CD4-positive, alpha-beta T cell treated with Interleukin-6 for 4 hours (primary cell): Measurements from ENCODE around the gene HERC3.

Source experiments
- DNase-seq: peaks from one replicate; pipeline ENCODE4 v3.0.0-alpha.2; 2020; ENCODE audit warnings: mixed read lengths

HERC3 gene

DNA sequence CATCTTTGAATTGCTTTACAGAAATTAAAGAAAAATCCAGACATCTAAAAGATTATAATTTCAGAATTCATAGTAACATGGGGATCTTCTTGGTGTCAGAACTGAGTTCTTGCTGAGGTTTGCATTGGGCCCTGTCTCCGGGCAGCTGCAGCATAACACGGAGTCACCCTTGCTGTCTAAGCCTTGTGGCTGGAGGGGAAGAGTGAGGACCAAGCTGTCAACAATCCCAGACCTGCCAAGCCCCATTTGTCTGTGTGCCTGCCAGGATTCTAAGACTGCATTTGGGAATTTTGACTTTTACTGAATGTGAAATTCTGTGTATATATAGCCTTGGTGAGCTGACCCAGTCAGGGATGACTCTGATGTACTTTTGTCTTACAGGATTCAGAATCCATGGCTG, 130.5 kb downstream of the HERC3 start:
- DNase-seq, result no peak

GRCh38 chr4:88724406-88724805, 132.1 kb downstream of the HERC3 start:
- DNase-seq, result no peak

DNA sequence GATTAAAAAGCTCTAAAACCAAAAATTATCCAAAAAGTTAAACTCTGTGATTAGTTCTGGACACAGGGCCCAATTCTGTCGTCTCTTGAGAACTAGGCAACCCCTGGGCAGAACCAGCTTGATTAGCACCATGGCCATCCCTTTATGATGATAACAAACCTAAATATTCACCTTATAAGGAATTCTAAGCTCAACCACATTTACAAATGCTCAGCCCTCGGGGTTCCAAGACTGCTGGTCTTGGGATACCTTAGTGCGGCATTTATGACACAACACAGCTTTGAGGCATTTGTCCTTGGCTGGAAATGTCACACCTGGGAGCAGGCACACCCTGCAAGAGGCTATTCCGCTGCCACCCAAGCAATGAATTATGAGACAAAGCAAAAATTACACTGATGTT, 132.9 kb downstream of the HERC3 start:
- DNase-seq, result no peak

- DNase-seq, result no peak
Observed at GRCh38 chr4:88725986-88726385, 133.7 kb downstream of the HERC3 start.

GRCh38 chr4:88728146-88728545, 135.9 kb downstream of the HERC3 start:
- DNase-seq, result no peak

DNA sequence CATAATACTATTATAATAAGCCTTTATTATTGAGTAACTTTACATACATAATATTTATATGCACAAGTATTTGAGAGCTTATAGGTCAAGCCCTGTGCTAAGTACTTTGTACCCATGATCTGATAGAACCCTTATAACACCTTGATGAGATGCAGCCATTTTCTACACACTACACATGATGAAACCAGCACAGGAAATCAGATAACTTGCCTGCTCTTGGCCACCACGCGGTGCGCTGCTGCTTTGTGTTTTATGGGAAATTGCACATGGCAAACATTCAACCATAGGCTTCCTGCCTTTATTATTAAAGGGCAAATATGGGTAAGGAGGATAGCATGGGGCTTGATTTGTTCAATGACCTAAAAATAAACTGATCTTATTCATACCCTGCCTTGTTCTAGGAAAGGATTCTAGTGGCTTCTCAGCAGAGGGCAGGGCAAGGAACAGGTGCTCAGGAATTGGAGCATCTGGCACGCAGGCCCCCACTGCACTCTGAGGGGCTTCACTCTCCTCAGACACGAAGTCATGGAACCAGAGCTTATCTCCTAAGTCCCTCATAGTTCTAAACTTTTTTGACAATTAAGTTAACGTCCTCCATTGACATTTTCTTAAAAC, 137.0 kb downstream of the HERC3 start:
- no peak for DNase-seq

DNA sequence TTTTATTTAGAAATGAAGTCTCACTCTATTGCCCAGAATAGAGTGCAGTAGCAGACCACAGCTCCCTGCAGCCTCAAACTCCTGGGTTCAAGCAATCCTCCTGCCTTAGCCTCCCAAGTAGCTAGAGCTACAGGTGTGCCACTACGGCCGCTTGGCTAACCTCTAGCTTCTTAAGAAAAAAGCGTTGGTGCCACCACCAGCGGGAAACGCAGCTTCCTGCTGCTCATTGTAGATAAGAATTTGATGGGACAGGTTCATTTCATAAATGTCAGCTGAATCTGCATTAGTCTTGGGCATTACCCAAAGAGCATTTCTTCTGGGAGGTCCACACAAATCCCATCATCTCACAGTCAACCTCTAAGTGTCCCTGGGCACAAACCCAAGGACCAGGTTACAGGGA, 138.5 kb downstream of the HERC3 start:
- no peak for DNase-seq

DNA sequence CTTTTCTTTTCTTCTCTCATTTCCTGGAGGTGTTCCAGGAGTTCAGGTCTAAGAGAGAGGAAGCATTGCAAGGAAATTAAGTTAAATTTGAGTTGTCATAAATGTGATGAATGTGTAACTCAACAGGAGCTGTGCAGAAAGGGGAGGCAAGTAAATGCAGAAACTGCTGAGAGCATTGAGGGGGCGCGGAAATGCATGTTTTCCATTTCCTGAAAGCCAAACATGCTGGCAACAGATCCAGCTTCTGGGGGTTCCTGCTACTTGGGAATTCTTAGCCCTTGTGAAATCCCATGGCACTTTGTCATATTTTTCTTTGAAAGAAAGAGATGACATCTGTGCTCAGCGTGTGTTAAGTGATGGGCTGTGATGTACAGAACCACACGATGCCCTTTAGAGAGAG, 139.1 kb downstream of the HERC3 start:
- DNase-seq, result no peak

DNA sequence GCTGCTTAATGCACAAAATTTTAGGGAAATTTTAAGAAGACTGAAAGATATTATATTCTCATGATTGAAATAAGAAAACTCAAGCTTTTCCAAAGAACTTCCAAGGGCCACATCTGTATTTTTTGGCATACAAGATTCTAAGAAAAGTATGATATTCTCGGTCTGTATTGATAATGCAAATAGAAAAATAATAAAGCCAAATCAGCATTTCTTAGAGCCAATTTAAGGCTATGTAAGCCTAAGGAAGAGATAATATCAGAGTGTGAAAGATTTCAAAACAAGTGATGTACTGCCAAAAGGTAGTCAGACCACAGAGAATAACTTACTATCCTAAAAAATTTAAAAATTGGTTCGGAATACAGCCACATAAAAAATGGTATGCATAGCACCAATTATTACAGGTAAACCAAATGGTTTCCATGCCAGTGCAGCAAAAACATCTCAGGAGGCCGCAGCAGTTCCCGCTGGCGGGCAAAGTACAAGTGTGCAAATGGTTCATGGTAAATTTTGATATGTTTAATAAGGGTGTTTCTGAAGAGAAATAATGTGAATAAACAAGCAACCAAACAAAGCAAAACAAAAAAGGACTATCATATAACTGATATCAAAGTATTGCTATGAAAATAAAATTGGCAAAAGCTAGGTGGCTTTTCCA, 140.6 kb downstream of the HERC3 start:
- DNase-seq, result no peak

GRCh38 chr4:88734403-88734949, 142.2 kb downstream of the HERC3 start:
- no peak for DNase-seq

GRCh38 chr4:88735564-88735963, 143.3 kb downstream of the HERC3 start:
- DNase-seq, result no peak

DNA sequence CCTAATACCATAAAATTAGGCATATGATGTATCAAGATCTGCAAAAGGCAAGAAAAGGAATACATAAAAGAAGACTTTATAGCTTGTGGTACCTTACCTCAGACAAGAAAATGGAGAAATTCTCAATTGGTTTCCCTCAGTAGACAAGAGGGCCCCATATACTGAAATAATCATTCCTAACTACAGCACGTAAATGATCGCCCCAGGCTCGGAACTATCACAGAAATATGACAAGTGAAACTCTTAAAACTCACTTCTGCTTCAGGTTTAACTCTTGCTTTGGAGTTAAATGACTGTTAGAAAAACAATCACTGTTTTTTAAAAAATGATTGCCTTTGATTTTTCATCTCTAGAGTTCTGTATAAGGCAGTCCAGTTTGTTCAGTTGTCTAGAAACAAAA, 144.0 kb downstream of the HERC3 start:
- no peak for DNase-seq

GRCh38 chr4:88737307-88737941, 145.1 kb downstream of the HERC3 start:
- DNase-seq, result peak; percentile 50

DNA sequence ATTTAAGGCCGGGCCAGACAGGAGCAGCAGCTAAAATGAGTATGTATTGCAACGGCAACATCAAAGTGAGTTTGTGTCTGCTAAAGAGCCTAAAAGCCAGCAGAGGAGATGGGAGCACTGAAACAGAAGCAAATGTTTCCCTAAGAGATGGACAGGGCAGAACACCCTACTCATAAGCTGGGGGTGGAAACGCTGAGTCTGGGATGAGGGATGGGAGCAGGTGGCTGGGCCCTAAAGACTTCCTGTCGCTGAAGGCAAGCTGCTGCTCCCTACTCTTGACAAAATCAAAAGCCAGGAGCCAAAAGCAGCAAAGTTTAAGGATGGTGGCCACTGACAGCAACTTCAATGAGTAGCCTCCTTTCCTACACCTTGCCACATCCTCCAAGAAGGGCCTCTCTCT, 145.9 kb downstream of the HERC3 start:
- DNase-seq, result no peak

DNA sequence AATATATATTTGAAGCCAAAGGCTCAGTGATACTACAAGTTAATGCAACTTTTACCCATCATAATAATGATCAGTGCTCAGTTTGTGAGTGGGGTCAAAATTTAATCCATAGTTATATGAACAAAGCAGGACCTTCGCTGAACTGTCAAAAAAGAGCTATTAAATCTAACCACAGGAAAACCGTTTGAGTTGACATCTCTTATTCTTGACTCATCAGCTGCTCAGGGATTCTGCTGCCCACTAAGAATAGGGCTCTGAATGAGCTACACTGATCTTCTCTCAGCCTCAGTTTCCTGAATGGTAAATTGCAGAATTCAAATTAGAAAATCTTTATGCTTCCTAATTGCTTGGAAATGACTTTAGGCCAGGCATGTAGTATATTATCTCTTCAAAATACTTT, 150.3 kb downstream of the HERC3 start:
- no peak for DNase-seq

DNA sequence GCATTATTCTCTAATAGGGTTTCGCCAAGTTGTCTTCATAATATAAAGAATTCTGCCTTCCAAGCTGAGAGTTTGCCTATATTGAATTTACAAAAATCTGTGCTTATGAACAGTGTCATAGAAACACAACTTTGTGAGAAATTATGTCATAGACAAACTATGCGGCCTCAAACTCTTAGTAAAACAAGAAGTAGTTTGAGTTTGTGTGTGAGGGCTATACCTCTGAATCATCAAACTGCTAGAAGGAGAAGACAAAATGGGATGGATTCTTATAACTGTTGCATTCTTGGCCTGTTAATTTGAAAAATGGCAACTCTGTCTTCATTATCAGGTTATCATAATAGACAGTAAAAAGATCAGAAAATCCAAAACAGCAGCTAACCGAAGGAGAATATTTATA, 151.4 kb downstream of the HERC3 start:
- no peak for DNase-seq

- no peak for DNase-seq
Observed at GRCh38 chr4:88744609-88745008, 152.3 kb downstream of the HERC3 start.

DNA sequence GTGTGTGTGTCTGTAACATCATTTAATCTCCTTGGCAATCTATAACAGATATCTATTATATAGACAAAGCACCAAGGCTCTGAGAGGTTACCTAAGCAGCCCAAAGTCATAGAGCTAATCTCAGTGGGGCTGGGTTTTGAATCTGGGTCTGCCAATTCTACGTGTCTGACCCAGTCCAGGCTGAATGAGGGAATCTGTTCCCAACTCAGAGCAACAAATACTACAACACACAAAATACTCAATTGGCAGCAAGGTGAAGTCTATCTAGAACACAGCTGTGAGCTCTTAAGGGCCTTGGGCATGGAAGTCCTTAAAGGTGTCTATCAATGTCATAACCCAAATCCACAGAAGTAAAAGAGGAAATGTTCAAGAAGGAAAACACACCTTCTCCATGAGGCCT, 152.9 kb downstream of the HERC3 start:
- DNase-seq, result no peak

GRCh38 chr4:88745581-88746163, 153.4 kb downstream of the HERC3 start:
- DNase-seq, result no peak

- DNase-seq, result no peak
Observed at GRCh38 chr4:88746206-88746605, 153.9 kb downstream of the HERC3 start.

- no peak for DNase-seq
Observed at GRCh38 chr4:88747351-88747750, 155.1 kb downstream of the HERC3 start.

DNA sequence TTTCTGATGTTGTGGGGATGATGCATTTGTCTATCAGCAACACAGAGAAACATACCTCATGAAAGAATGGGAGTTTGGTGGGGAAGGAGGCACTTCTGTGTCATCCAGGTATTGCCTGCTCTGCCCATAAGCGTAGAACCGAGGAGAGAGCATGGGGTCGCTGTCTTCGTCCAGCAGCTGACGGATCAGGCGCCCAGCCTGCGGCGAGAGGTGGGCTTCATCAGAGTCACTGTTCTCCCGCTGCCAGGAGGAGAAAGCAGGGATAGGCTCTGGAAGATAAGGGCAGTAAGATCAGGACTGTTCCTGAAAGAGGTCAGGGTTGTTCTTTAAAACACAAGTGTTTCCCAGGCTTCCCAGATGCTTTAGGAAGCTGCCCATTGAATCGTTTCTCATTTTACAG, 158.1 kb downstream of the HERC3 start:
- DNase-seq, result no peak

DNA sequence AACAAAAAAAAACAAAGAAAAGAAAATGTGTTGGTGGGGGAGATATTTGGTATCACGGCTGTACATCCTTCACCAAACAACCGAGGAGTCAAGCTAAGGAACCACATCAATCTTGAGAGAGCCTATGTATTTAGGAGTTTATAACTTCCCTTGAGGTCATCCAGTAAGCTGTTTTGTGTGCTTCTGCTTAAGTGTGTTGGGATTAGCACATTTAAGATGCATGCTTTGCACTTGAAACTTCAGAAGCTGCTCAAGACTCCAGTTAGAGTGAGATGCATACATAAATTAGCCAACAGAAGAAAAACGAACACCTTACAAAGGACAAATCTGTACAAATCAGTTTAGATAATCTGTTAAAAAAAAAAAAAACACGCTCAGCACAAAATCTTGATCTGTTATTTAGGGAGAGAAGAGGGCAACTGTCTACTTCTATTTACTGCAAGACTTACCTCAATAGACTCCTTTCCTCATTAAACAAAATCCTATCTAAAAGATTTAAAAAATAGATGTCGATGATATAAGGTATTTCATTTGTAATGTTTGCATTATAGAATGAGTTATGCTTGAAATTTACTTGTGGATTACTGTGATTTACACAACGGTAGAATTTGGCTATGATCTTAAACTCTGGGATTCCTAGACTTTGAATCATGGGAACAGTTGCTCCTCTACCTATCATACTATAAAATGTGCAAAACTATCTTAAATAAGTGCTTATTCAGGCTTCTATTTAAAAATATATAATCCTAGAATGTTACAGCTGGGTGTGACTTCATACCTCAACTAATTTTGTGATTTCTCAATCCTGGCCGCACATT, 159.2 kb downstream of the HERC3 start:
- DNase-seq, result no peak
